HG03439 (cell line): ENCODE measurements around the gene EDC3.
"Not testable (repeated sequence)": the region's sequence is repeated elsewhere in the genome, so short reads cannot be mapped to it uniquely, and the experiment has no call there.

Experiments used
- ATAC-seq: cut with Tn5 transposase; IDR thresholded peaks from one replicate; pipeline ENCODE4 v1.9.1; 2021; ENCODE audit warnings: mild to moderate bottlenecking, moderate library complexity; ENCODE audit not compliant: unreplicated experiment

The EDC3 gene

GRCh38 chr15:74653426-74654102, 42.3 kb downstream of the EDC3 start:
- no peak for ATAC-seq

DNA sequence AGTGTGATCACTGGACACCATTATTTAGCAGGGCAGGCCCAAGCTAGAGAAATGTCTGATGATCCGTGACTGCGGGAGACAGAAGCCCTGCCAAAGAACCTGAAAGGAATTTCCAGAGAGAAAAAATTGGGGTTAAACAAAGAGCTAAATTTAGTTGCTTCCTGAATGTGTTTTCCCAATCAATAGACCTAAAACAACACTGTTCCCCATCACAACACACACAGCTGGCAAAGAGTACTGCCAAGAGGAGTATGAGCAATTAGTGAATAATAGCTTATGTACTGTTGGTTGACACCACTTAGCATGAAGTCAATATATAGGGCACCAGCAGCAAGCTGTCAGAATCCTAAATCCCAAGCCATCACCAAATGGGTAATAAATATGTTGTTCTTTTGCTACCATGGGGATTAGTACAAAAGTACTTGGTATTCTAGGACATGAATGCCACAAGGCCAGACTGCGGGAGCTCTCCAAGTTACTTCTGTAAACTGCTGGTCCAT, 44.5 kb downstream of the EDC3 start:
- no peak for ATAC-seq

- no peak for ATAC-seq
These were observed 47.6 kb downstream of the EDC3 start for GRCh38 chr15:74648051-74648842.

DNA sequence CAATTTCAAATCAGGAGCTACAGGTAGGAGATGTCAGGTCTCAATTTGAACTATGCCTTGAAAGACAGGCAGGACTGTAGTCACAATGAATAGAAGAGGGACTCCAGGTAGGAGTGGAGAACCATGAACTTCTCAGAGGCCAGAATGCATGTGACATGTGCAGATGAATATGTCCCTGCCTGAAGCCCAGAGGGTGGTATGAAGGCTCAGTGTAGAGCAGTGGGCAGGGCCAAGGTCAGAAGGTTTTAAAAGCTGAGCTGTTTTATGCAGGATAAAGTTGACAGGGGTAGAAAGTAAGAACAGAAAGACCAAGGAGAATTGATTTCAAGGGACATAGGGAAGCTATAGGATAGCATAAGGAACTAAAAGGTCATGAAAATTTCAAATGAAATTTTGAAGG, 49.3 kb downstream of the EDC3 start:
- ATAC-seq = no peak

DNA sequence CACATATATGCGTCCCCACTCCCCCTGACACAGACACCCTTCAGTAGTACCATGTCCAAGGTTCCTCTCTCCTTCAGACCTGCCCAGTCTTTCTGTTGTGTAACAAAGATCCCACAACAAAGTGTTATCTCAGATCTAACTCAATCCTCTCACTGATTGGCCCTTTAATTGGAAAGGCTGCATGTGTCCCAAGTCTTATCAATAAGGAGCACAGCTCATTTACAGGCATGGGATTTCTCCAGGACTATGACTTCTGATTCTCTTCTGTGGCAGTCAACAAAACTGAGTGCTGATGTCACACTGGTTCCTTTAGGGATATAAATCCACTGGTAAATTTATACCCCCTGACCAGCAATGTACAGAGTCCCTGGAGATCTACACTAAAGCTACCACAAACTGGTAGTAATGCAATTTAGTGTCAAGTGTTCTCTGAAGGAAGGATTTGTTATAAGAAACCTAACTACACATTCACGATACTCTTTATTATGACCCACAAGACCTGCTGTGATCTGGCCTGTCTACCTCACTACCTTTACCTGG, 52.1 kb downstream of the EDC3 start:
- ATAC-seq = no peak

GRCh38 chr15:74642734-74643664, 52.8 kb downstream of the EDC3 start:
- no peak for ATAC-seq

DNA sequence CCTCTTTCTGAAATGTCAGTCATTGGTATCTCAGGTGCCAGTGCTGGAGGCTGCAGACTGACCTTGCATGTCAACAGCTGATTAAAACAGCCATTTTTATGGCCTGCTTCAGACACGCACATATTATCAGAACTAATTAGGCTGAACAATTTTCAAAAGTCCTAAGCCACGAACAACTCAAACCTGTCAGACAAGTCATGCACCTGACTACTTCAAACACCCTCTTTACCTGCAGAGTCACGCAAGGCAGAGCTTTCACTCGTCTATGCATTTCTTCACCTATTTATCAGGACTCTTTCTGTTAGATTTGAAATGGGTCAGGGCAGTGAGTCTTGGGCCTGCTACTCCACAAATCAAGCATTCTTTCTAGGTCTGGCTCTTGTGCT, 53.5 kb downstream of the EDC3 start:
- ATAC-seq = no peak

DNA sequence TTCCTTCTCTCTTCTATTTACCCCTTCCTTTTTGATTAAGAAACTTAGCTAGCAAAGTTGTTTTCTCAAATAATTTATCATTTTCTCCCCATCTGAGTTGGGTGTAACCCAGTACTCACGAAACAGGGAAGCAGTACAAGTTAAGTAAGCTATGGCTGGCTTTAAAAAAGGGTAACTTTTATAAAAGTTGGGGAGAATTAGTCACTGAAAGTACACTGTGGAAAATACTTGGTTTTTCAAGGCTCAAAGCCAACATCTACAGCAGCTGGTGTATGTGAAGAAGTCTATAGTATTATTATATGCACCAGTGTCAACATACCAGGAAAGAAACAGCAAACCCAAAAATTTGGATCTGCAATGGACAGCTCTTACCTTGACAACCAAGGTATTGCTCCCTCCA, 54.7 kb downstream of the EDC3 start:
- ATAC-seq = no peak

DNA sequence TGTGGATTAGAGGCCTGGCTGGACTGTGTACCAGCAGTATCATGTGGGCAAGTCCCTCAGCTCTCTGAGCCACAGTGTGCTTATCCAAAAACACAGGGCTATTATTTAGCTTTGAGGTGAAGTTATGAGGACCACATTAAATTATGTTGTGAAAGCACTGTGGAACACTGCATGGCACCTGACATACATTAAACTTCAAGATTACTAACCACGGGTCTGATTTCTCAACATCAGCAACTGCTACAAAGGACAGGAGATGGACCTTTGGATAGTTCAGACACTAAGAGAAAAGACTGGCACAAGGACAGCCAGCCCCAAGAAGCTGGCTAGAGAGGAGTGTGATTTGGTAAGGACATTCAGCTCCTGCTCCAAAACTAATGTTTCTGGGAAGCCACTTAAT, 58.8 kb downstream of the EDC3 start:
- ATAC-seq = no peak

- ATAC-seq = no peak
These were observed 60.6 kb downstream of the EDC3 start for GRCh38 chr15:74635228-74635627.

- ATAC-seq = no peak
These were observed 62.0 kb downstream of the EDC3 start for GRCh38 chr15:74633781-74634180.

- ATAC-seq = no peak
These were observed 63.2 kb downstream of the EDC3 start for GRCh38 chr15:74632601-74633000.

DNA sequence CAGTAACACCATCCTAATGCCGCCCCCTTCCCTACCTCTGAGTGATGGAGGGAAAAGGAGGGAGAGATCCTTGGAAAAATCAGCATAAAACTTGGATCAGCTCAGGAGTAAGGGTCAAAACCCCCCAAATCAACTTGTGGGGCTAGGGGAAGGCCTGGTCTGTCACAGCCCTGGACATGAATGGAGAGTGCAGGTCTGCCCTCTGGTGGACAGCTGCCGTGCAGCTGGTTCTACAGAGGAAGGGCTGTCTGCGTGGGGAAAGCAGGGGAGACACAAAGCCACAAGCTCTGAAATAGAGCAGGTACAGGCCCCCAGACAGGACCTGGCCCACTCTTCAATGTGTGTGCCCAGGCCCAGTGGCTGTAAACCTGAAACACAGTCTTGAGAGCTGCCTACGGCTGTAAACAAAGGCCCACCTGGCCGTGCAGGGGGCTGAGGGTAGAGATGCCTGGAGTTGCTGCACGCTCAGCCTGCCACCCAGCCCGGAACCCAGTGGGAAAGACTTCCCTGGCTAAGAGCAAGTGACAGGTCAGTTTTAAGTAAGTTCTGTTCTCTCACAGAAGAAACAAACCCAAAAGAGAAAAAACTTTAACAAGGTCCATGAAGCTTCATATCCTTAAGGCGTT, 63.8 kb downstream of the EDC3 start:
- ATAC-seq = no peak

GRCh38 chr15:74631408-74631807, 64.4 kb downstream of the EDC3 start:
- ATAC-seq = no peak

DNA sequence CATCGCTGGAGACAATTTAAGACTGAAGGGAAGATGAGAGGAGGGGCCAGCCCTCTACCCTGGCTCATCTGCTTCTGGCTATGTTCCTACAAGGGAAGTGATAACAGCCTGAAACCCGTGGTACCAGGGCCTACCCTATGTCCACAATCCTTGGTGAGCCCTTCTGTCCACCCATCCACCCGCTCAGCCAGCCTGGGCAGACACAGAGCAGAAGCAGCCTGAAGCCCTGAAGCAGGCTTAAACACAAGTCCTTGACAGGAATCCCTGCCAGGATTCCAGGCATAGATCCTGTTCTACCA, 64.8 kb downstream of the EDC3 start:
- no peak for ATAC-seq

DNA sequence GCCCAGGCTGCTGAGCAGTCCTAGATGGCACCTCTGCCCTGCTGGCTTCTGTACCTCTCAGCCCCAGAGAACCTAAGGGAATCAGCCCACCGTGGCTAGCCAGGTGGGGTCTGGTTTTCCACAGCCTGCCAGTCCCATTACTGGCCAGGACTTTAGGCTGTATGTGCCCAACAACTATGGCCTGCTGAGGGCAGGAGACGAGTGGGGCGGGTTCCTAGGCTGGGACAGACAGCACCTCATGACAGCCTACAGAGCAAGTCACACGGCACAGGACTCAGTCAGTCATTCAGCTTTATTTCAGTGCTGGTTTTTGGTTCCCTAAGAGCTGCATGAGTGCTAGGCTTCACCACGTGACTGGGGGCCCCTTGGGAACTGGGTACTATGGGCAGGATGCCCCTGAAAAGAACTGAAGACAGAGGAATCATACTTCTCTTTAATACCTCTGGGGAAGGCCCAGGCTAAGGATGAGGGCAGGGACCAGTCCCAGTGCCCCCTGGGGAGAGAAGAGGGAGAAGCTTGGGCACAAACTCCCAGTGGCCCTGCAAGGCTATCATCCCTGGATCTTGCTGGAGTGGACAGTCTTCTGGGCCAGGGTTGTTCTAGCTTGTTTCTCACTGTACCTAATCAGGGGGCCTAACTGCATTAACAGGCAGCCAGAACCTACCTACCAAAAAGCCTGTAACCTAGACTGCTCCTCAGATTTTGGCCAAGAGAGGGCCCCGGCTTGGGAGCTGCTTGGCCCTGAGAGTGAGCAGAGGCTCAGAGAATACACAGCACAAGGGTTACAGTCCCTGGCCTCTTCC, 65.3 kb downstream of the EDC3 start:
- ATAC-seq = no peak

GRCh38 chr15:74629696-74630095, 66.1 kb downstream of the EDC3 start:
- not testable (repeated sequence) for ATAC-seq

DNA sequence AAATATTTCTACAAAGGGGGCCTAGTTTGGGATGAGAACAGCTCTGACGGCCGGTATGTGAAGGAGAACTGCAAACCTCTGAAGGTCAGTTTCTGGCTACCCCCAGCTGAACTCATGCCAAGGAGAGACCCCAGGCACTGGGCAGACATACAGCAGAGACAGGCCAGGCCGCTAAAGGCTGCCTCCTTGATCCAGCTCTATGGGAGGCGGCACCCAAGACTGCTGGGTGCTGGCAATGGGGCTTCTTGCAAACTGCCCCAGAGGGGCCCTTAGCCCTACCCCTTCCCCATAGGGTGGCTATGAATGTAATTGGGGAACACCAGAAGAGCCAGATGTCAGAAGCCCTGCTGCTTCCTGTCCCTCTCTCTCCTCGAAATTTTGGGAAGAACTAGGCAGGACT, 66.9 kb downstream of the EDC3 start:
- no peak for ATAC-seq

DNA sequence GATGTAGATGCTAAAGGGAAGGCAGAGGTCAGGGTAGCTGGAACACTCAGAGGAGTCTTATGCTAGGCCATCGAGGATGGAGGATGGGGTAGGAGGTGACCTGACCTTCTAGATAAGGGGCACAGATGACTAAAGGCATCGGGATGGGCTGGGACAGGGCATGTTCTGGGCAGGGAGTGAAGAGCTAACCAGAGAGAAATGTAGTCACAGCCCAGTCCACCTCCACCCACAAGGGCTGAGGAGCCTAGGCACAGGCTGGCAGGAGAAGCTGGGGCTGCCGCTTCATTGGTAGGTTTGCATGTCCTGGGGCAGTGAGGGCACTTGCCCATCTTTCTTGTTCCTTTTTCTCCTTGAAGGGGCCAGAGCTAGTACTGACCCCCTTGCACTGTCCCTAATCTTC, 67.6 kb downstream of the EDC3 start:
- no peak for ATAC-seq

GRCh38 chr15:74627766-74628165, 68.1 kb downstream of the EDC3 start:
- no peak for ATAC-seq
